Cardiac muscle cell (in vitro differentiated cells and primary cell): ENCODE measurements around the gene MYO5A. TPM values are rescaled to one million over a fixed set of nuclear protein-coding genes. Genes with fewer than 3 reads are reported as not detected.
A peak's percentile ranks its signal among the peaks of the same experiment; 100 is the strongest.

Source experiments
- DNase-seq, 2 donors: peaks; one replicate each; pipeline versions ENCODE4 v3.0.0 to v3.0.0-alpha.2; 2010 to 2017; ENCODE audit warnings: low read depth in 1 of 2, low spot score in 1 of 2
- H3K27ac ChIP-seq: fragments of 200-600 bp; sonication (generic); 2 replicates; pipeline ENCODE4 v1.5.1; 2016
- H3K27me3 ChIP-seq: fragments of 200-600 bp; sonication (generic); 2 replicates; pipeline ENCODE4 v1.6.0; 2016; ENCODE audit warnings: control low read depth
- H3K36me3 ChIP-seq: fragments of 200-600 bp; sonication (generic); 2 replicates; pipeline ENCODE4 v1.5.1; 2016; ENCODE audit warnings: control low read depth
- H3K4me1 ChIP-seq: fragments of 200-600 bp; sonication (generic); 2 replicates; pipeline ENCODE4 v1.8.1; 2017; ENCODE audit warnings: low read depth, mild to moderate bottlenecking, mixed run types
- H3K4me3 ChIP-seq: fragments of 200-600 bp; sonication (generic); 2 replicates; pipeline ENCODE4 v1.5.1; 2016; ENCODE audit warnings: mild to moderate bottlenecking
- H3K9me3 ChIP-seq: fragments of 200-600 bp; sonication (generic); 2 replicates; pipeline ENCODE4 v1.5.1; 2017; ENCODE audit warnings: low read depth, mild to moderate bottlenecking, control low read depth
- CTCF ChIP-seq: IDR thresholded peaks from 2 replicates; pipeline ENCODE4 v1.5.1; 2012; ENCODE audit warnings: low read depth, mild to moderate bottlenecking, low read length
- polyA plus RNA-seq: library from polyadenylated mRNA; unstranded; fragments of >200 nt; fragmentation: Nextera tagmentation; extraction: Ambion mirVana; gene quantifications from 2 replicates; pipeline ENCODE4 v1.2.1, GENCODE V29; 2016
- total RNA-seq: library from RNA; depleted of rRNA; stranded (reverse); fragments of >200 nt; gene quantifications from 2 replicates; pipeline ENCODE4 v1.2.3, GENCODE V29; 2016

MYO5A gene
- total and polyA plus RNA-seq, 2 experiments from 2014 or later = 5.1 to 27.7 TPM

DNA sequence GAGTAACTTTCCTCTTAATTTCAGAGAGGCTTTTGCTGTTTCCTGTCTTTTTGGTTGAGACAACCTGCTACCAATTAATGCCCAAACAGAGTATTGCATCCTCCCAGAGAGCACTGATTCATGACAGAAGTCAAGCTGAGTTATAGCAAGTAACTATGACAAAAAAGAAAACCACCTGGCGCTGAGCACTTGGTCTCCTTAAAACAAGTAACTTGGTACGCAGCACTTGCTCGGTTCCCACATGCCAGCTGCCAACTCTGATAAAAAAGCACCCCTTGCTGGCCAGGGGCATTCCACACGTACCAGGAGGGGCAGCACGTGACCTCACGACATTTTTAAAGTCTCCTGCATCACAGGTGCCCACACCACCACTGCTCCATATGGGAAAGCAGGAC, 219.5 kb downstream of the MYO5A start:
- H3K9me3 ChIP-seq = no peaks in the 10 kb centered on the region
- H3K36me3 ChIP-seq = peaks cover 9% of the 10 kb centered on the region
- no peaks in the 10 kb centered on the region for H3K27me3 ChIP-seq
- DNase-seq = no peak
- no peak overlapping the region for H3K4me3 ChIP-seq
- H3K27ac ChIP-seq = no peak overlapping the region
- H3K4me1 ChIP-seq = no peaks in the 10 kb centered on the region
- no peak for TF ChIP-seq CTCF

GRCh38 chr15:52308446-52309153, 220.1 kb downstream of the MYO5A start:
- Histone ChIP-seq H3K4me1 (no peaks in the 10 kb centered on the region), H3K4me3 (no peak overlapping the region), H3K27me3 (no peaks in the 10 kb centered on the region), H3K9me3 (no peaks in the 10 kb centered on the region), H3K36me3 (peaks cover 9% of the 10 kb centered on the region), H3K27ac (no peak overlapping the region)
- TF ChIP-seq CTCF = no peak
- DNase-seq = no peak

GRCh38 chr15:52307847-52308246, 220.8 kb downstream of the MYO5A start:
- H3K27me3 ChIP-seq = no peaks in the 10 kb centered on the region
- H3K9me3 ChIP-seq = no peaks in the 10 kb centered on the region
- TF ChIP-seq CTCF = no peak
- peaks cover 3% of the 10 kb centered on the region for H3K36me3 ChIP-seq
- no peak for DNase-seq
- no peak overlapping the region for H3K27ac ChIP-seq
- no peak overlapping the region for H3K4me3 ChIP-seq
- H3K4me1 ChIP-seq = no peaks in the 10 kb centered on the region

- H3K9me3 ChIP-seq = no peaks in the 10 kb centered on the region
- H3K27me3 ChIP-seq = no peaks in the 10 kb centered on the region
- H3K27ac ChIP-seq = no peak overlapping the region
- no peaks in the 10 kb centered on the region for H3K4me1 ChIP-seq
- DNase-seq = peak in 1 of 2 donors; percentile 57
- no peaks in the 10 kb centered on the region for H3K36me3 ChIP-seq
- H3K4me3 ChIP-seq = no peak overlapping the region
- TF ChIP-seq CTCF = no peak
Observed at GRCh38 chr15:52306270-52306669, 222.4 kb downstream of the MYO5A start.

GRCh38 chr15:52303093-52303772, 225.4 kb downstream of the MYO5A start:
- H3K36me3 ChIP-seq = no peaks in the 10 kb centered on the region
- H3K9me3 ChIP-seq = no peaks in the 10 kb centered on the region
- no peaks in the 10 kb centered on the region for H3K4me1 ChIP-seq
- TF ChIP-seq CTCF = no peak
- no peaks in the 10 kb centered on the region for H3K27me3 ChIP-seq
- H3K4me3 ChIP-seq = no peak overlapping the region
- H3K27ac ChIP-seq = no peak overlapping the region
- DNase-seq = no peak
